Activated T-helper 1 cell treated with anti-CD3 and anti-CD28 coated beads, Interleukin-2, amount 50 U/mL, for 16 hours (primary cell): Measurements from ENCODE around the gene SNPH.
"Not testable (repeated sequence)": the region's sequence is repeated elsewhere in the genome, so short reads cannot be mapped to it uniquely, and the experiment has no call there.

Experiments used
- DNase-seq, 2 donors: peaks; one replicate each; pipeline ENCODE4 v3.0.0-alpha.2; 2020; ENCODE audit warnings: low read depth in 1 of 2, low spot score in 1 of 2

Gene SNPH

DNA sequence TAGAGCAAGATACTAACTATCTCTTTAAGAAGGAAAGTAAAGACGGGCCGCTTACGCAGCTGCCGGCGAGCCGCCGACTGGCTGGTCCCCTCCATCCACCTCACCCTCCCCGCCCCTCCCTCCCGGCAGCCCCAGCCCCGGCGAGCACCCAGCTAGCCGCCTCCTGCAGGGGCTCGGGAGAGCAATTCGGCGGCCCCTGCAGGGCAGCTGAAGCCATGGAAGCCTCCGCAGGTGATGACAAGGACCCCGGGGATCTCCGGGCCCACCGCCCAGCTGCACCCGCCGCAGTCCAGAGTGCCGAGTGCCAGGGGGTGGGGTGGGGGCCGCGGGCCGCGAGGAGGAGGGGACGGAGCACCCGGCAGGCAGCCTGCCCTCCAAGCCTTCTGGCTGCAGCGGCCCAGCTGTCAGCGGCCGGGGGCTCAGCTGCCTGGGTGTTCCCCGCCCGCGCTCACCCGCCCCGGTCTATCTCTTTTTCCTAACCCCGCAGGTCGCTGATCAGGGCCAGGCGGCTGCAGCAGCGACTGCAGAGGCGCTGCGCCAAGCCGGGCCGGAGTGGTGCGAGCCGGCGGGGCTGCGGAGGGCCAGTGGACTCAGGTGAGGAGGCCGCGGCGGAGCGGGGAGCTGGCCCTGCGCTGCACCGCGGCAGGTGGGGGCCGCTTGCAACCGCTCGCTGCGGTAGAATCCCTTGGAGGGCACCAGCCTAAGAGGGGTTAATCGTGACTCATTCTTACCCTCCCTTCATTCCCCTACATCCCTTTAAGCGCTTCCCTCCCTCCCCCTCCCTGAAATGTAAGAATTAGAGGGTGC, at the start of gene SNPH:
TSS of gene SNPH (plus strand) at position 128 of the 807 bp plus-strand sequence. CDS start 29,946 bp downstream, outside the sequence.
- peak; percentile 53 to 60 for DNase-seq

DNA sequence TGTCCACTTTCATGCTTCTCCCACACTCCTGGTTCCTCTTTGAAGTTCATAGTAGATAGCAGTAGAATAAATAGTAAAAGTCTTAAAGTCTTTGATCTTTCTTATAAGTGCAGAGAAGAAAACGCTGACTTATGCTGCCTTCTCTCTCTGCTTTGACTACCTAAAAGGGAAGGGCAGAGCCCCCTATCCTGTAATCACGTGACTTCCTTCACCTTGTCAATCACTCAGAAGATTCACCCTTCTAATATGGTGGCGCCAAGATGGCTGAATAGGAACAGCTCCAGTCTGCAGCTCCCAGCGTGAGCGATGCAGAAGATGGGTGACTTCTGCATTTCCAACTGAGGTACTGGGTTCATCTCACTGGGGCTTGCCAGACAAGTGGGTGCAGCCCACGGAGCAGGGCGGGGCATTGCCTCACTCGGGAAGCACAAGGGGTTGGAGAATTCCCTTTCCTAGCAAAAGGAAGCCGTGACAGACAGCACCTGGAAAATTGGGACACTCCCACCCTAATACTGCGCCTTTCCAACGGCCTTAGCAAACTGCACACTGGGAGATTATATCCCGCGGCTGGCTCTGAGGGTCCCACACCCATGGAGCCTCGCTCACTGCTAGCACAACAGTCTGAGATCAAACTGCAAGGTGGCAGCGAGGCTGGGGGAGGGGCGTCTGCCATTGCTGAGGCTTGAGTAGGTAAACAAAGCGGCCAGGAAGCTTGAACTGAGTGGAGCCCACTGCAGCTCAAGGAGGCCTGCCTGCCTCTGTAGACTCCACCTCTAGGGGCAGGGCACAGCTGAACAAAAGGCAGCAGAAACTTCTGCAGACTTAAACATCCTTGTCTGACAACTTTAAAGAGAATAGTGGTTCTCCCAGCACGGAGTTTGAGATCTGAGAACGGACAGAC, 49.3 kb upstream of the SNPH start:
- not testable (repeated sequence) for DNase-seq

DNA sequence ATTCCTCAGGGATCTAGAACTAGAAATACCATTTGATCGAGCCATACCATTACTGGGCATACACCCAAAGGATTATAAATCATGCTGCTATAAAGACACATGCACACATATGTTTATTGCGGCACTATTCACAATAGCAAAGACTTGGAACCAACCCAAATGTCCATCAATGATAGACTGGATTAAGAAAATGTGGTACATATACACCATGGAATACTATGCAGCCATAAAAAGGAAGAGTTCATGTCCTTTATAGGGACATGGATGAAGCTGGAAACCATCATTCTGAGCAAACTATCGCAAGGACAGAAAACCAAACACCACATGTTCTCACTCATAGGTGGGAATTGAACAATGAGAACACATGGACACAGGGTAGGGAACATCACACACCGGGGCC, 43.3 kb upstream of the SNPH start:
- not testable (repeated sequence) for DNase-seq

GRCh38 chr20:1224205-1224890, 41.7 kb upstream of the SNPH start:
- no peak for DNase-seq

- no peak for DNase-seq
Measured at GRCh38 chr20:1225263-1225782, 40.8 kb upstream of the SNPH start.

DNA sequence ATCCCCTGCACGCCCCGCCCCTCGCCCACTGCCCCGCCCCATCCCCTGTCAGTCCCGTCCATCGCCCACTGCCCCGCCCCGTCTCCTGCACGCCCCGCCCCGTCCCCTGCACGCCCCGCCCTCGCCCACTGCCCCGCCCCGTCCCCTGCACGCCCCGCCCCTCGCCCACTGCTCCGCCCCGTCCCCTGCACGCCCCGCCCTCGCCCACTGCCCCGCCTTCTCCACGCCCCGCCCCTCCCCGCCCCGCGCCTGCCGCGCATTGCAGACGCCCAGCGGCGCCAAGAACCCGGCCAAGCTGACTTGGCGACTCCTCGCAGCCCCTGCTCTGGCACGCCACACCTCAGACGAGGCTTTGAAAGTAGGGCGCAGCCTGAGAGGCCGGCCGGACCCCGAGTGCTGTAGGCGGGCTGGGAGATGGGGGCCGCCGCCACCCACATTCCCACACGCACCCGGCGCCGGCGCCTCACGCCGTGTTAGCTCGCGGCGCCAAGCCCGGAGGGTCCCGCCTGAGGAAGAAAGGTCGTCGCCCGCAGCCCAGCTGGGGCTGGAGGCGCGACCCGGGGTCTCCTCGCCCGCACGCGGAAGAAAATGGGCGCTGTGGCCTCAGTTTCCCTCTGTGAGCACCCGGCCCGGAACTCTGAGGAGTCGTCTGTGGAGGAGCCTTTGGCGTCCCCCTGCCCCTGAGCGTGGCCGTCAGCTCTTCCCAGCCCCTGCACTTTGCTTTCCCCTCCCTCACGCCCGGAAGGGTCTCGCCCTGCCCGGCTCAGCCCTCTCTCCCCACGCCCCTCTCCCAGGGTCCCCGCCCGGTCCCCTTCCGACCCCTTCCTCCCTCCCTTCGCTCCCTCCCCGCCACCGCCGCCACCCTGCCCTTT, 40.1 kb upstream of the SNPH start, which contains the start of gene RAD21L1:
TSS of gene RAD21L1 (plus strand) at position 262 of the 872 bp plus-strand sequence. CDS start 2,410 bp downstream, outside the sequence.
- DNase-seq: peak; percentile 76 to 77

GRCh38 chr20:1229541-1229940, 36.6 kb upstream of the SNPH start:
- DNase-seq: no peak

GRCh38 chr20:1232286-1233111, 33.6 kb upstream of the SNPH start:
- DNase-seq: no peak

GRCh38 chr20:1240549-1240948, 25.5 kb upstream of the SNPH start:
- DNase-seq: no peak

- no peak for DNase-seq
Measured at GRCh38 chr20:1241456-1241855, 24.6 kb upstream of the SNPH start.

DNA sequence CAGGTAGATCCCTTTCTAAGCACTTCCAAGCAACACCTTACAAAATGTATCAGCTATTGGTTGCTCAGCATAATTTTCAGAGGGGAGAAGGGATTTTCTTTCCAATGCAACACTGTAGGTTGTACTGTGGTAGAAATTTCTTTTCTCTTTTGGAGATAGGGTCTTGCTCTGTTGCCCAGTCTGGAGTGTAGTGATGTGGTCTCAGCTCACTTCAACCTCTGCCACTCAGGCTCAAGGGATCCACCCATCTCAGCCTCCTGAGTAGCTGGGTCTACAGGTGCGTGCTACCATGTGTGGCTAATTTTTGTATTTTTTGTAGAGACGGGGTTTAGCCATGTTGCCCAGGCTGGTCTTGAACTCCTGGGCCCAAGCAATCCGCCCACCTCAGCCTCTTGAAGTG, 24.0 kb upstream of the SNPH start:
- no peak for DNase-seq

GRCh38 chr20:1242530-1242929, 23.6 kb upstream of the SNPH start:
- no peak for DNase-seq

- no peak for DNase-seq
Measured at GRCh38 chr20:1245578-1245977, 20.5 kb upstream of the SNPH start.

GRCh38 chr20:1247689-1248088, 18.4 kb upstream of the SNPH start:
- no peak for DNase-seq

DNA sequence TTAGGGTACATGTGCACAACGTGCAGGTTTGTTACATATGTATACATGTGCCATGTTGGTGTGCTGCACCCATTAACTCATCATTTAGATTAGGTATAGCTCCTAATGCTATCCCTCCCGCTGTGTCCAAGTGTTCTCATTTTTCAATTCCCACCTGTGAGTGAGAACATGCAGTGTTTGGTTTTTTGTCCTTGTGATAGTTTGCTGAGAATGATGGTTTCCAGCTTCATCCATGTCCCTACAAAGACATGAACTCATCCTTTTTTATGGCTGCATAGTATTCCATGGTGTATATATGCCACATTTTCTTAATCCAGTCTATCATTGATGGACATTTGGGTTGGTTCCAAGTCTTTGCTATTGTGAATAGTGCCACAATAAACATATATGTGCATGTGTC, 15.8 kb upstream of the SNPH start:
- DNase-seq: not testable (repeated sequence)

DNA sequence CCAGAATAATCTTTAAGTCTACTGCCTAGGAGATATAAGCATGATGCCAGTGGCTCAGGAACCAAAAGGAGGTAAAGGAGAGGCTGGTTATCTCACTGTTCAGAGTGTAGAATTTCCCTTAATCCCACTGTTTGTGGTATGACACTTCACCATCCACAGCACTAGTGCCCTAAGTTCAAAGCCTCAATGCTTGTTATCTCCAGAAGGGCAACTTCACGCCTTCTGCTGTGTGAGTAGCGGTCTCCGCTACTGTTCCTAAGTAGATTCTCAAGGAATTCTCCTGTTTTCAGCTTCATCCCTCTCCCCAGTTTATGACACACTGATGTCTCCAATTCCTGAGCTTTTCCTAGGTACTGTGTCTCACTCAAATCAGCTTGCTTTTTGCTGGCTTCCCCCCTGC, 13.7 kb upstream of the SNPH start:
- DNase-seq: no peak

DNA sequence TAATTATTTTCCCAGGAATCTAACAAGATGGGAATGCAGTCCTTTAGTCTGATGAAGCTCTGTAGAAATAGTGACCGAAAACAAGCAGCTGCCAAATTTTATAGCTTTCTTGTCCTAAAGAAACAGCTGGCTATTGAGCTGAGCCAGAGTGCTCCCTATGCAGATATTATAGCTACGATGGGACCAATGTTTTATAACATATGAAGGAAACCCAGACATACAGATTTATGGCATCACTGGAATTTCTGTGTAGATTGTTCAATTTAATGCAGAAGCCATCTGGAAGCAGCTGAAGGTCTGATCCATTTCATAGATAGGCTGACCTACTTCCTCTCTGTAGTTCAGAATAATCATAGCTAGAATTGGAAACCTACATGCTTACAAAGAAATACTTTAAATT, 11.8 kb upstream of the SNPH start:
- no peak for DNase-seq

GRCh38 chr20:1255675-1256074, 10.4 kb upstream of the SNPH start:
- no peak for DNase-seq

- DNase-seq: no peak
Measured at GRCh38 chr20:1263853-1264252, 2.2 kb upstream of the SNPH start.
